Adrenal gland (tissue), 12 donors: Measurements from ENCODE around the gene FBRSL1. TPM values are rescaled to one million over a fixed set of nuclear protein-coding genes. Genes with fewer than 3 reads are reported as not detected.

Experiments
- DNase-seq, 7 donors: peaks; one replicate each; pipeline ENCODE4 v3.0.0-alpha.2; 2019 to 2020
- H3K27ac ChIP-seq, 5 donors: fragments of 200-600 bp; sonication (generic) in 4 of 5; 1 replicate in 3 of 5; 2 replicates in 2 of 5; pipeline versions ENCODE4 v1.5.1 to v1.8.0; 2016 to 2020; ENCODE audit warnings: mild to moderate bottlenecking in 1 of 5
- H3K27me3 ChIP-seq: fragments of 200-600 bp; 2 replicates; pipeline ENCODE4 v1.8.0; 2021
- H3K36me3 ChIP-seq, 2 donors: fragments of 200-600 bp; replicated peaks in 1 of 2; 1 replicate in 1 of 2; 2 replicates in 1 of 2; pipeline versions ENCODE4 v1.5.1 to v1.8.0; 2018 to 2022
- H3K4me1 ChIP-seq, 2 donors: fragments of 200-600 bp; replicated peaks in 1 of 2; 1 replicate in 1 of 2; 2 replicates in 1 of 2; pipeline versions ENCODE4 v1.5.1 to v1.8.0; 2018 to 2021
- H3K4me3 ChIP-seq, 4 donors: fragments of 200-600 bp; sonication (generic) in 3 of 4; one replicate each; pipeline ENCODE4 v1.5.1; 2016 to 2018
- H3K9me3 ChIP-seq, 3 donors: fragments of 200-600 bp; sonication (generic) in 1 of 3; replicated peaks in 1 of 3; 1 replicate in 2 of 3; 2 replicates in 1 of 3; pipeline versions ENCODE4 v1.5.1 to v1.8.0; 2016 to 2021
- CTCF ChIP-seq, 6 experiments: fragments of 450-650 bp in 4 of 6; fragments of 200-600 bp in 2 of 6; sonication (generic) in 1 of 6; IDR thresholded peaks; 1 replicate in 5 of 6; 2 replicates in 1 of 6; pipeline versions ENCODE4 v1.5.1 to v1.8.0; 2016 to 2021; ENCODE audit warnings: antibody characterized with exemption in 6 of 6, mild to moderate bottlenecking in 2 of 6, moderate library complexity in 1 of 6
- POLR2A ChIP-seq, 2 donors: fragments of 450-650 bp; IDR thresholded peaks; one replicate each; pipeline ENCODE4 v1.6.1; 2017; ENCODE audit warnings: antibody characterized with exemption in 2 of 2, mild to moderate bottlenecking in 2 of 2, moderate library complexity in 1 of 2
- WGBS, 4 donors: extraction: QIAGEN DNeasy Blood & Tissue Kit in 2 of 4; methylation state at CpG; one replicate each; pipeline versions ENCODE4 v1.1.5 to v1.1.7; 2013 to 2017; 5-methylcytosine and 5-hydroxymethylcytosine counted together
- intact Hi-C, 2 donors: fragments of 100-400 bp; cut with DNase I; formaldehyde crosslinking; loops; one replicate each; pipeline versions ENCODE4 v1.14.1 to v1.15.0; 2022 to 2023
- polyA plus RNA-seq, 3 donors: library from polyadenylated mRNA; stranded (reverse); fragments of 200-250 nt in 2 of 3; fragments of 350-450 nt in 1 of 3; fragmentation: Illumina TruSeq in 1 of 3; extraction: RNeasy Lipid Tissue Mini Kit (QIAGEN cat#74804) in 1 of 3; gene quantifications; one replicate each; pipeline ENCODE4 v1.2.3, GENCODE V29; 2013 to 2014
- total RNA-seq, 9 donors: library from RNA; depleted of rRNA in 4 of 9; stranded (reverse); fragments of >200 nt in 4 of 9; fragments of 120-200 nt in 1 of 9; fragmentation: NEBNext Ultra II Directional in 1 of 9; extraction: Animal tissue kit (Norgen Biotek cat#: 25700) in 1 of 9; gene quantifications; one replicate each; pipeline versions ENCODE4 v1.1.0 to v1.2.4, GENCODE V29; 2013 to 2023
- donor health status: healthy with polysubstance abuse.
- donor health status: Bipolar disorder and iron deficiency.
- donor health status: DM: yes; HTN: yes; CAD: no.
- donor health status: DM: no; HTN: no; CAD: no.
- donor health status: DM: no; HTN: no; CAD: no.
- donor health status: DM: yes; HTN: yes; CAD: no.

FBRSL1 gene
- total and polyA plus RNA-seq, 12 donors = 5.3 to 63.8 (median 26.9) TPM

GRCh38 chr12:132446633-132447326 lies 43.2 kb upstream of the FBRSL1 start:
- H3K9me3 ChIP-seq = no peaks in the 10 kb centered on the region
- no peaks in the 10 kb centered on the region for H3K4me1 ChIP-seq
- DNase-seq = no peak
- intact Hi-C loops = no loop called here
- H3K27ac ChIP-seq = no peak overlapping the region
- H3K27me3 ChIP-seq = peaks cover 9% of the 10 kb centered on the region
- H3K4me3 ChIP-seq = no peak overlapping the region
- no peaks in the 10 kb centered on the region for H3K36me3 ChIP-seq
- TF ChIP-seq POLR2A (IDR thresholded peaks at IDR 0.05) = no peak
- no peak for TF ChIP-seq CTCF (IDR thresholded peaks at IDR 0.05)
- 81 to 88% (median 86%) methylated on average over 8 to 13 of the region's 13 CpGs for WGBS, 4 donors

- intact Hi-C loops = no loop called here
- TF ChIP-seq POLR2A (IDR thresholded peaks at IDR 0.05) = no peak
- no peak for TF ChIP-seq CTCF (IDR thresholded peaks at IDR 0.05)
- Histone ChIP-seq H3K4me1 (no peaks in the 10 kb centered on the region), H3K27ac (no peak overlapping the region), H3K36me3 (no peaks in the 10 kb centered on the region), H3K4me3 (no peak overlapping the region), H3K9me3 (no peaks in the 10 kb centered on the region), H3K27me3 (peaks cover 9% of the 10 kb centered on the region)
- WGBS, 4 donors = 78 to 100% (median 88%) methylated on average over 5 to 14 of the region's 14 CpGs
- no peak for DNase-seq
Measured at GRCh38 chr12:132447327-132447720, 42.6 kb upstream of the FBRSL1 start.

- no peak overlapping the region for H3K4me3 ChIP-seq
- 81 to 87% (median 85%) methylated on average over 12 to 23 of the region's 23 CpGs for WGBS, 4 donors
- H3K36me3 ChIP-seq = no peaks in the 10 kb centered on the region
- H3K9me3 ChIP-seq = no peaks in the 10 kb centered on the region
- no peak for DNase-seq
- TF ChIP-seq POLR2A (IDR thresholded peaks at IDR 0.05) (no peak), CTCF (IDR thresholded peaks at IDR 0.05) (no peak)
- intact Hi-C loops = no loop called here
- no peak overlapping the region for H3K27ac ChIP-seq
- no peaks in the 10 kb centered on the region for H3K4me1 ChIP-seq
- H3K27me3 ChIP-seq = peaks cover 9% of the 10 kb centered on the region
Measured at GRCh38 chr12:132447731-132448462, 42.1 kb upstream of the FBRSL1 start.

- H3K4me3 ChIP-seq = no peak overlapping the region
- H3K27ac ChIP-seq = no peak overlapping the region
- peaks cover 9% of the 10 kb centered on the region for H3K27me3 ChIP-seq
- no peak for TF ChIP-seq CTCF (IDR thresholded peaks at IDR 0.05)
- no peak for TF ChIP-seq POLR2A (IDR thresholded peaks at IDR 0.05)
- WGBS, 4 donors = 83 to 86% (median 83%) methylated on average over 9 to 10 of the region's 10 CpGs
- H3K4me1 ChIP-seq = no peaks in the 10 kb centered on the region
- intact Hi-C loops = no loop called here
- DNase-seq = no peak
- H3K9me3 ChIP-seq = no peaks in the 10 kb centered on the region
- no peaks in the 10 kb centered on the region for H3K36me3 ChIP-seq
Measured at GRCh38 chr12:132448463-132448820, 41.5 kb upstream of the FBRSL1 start.
